Measurements from ENCODE around the gene PLCXD1.
"Not testable (repeated sequence)": the region's sequence is repeated elsewhere in the genome, so short reads cannot be mapped to it uniquely, and the experiment has no call there.

GRCh38 chrX:305781-306613 is 24.8 kb downstream of the PLCXD1 start:
- TF ChIP-seq, protein P1, sequence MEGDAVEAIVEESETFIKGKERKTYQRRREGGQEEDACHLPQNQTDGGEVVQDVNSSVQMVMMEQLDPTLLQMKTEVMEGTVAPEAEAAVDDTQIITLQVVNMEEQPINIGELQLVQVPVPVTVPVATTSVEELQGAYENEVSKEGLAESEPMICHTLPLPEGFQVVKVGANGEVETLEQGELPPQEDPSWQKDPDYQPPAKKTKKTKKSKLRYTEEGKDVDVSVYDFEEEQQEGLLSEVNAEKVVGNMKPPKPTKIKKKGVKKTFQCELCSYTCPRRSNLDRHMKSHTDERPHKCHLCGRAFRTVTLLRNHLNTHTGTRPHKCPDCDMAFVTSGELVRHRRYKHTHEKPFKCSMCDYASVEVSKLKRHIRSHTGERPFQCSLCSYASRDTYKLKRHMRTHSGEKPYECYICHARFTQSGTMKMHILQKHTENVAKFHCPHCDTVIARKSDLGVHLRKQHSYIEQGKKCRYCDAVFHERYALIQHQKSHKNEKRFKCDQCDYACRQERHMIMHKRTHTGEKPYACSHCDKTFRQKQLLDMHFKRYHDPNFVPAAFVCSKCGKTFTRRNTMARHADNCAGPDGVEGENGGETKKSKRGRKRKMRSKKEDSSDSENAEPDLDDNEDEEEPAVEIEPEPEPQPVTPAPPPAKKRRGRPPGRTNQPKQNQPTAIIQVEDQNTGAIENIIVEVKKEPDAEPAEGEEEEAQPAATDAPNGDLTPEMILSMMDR (IDR thresholded peaks at IDR 0.05; ENCODE audit: insufficient read depth, low read depth, low read length): not testable (repeated sequence)
- not testable (repeated sequence) for TF ChIP-seq EZH2 (IDR thresholded peaks at IDR 0.05; ENCODE audit: insufficient read depth, low read length)
